Activated CD4-positive, CD25-positive, alpha-beta regulatory T cell (primary cell): ENCODE measurements around the gene MEG3.

Source experiments
- DNase-seq, 4 experiments: peaks; one replicate each; lab custom pipeline; 2025; lab: John Stamatoyannopoulos, UW

Gene MEG3

GRCh38 chr14:100864960-100865681, 39.2 kb downstream of the MEG3 start:
- DNase-seq = no peak

GRCh38 chr14:100865682-100866591, 40.0 kb downstream of the MEG3 start:
- no peak for DNase-seq

DNA sequence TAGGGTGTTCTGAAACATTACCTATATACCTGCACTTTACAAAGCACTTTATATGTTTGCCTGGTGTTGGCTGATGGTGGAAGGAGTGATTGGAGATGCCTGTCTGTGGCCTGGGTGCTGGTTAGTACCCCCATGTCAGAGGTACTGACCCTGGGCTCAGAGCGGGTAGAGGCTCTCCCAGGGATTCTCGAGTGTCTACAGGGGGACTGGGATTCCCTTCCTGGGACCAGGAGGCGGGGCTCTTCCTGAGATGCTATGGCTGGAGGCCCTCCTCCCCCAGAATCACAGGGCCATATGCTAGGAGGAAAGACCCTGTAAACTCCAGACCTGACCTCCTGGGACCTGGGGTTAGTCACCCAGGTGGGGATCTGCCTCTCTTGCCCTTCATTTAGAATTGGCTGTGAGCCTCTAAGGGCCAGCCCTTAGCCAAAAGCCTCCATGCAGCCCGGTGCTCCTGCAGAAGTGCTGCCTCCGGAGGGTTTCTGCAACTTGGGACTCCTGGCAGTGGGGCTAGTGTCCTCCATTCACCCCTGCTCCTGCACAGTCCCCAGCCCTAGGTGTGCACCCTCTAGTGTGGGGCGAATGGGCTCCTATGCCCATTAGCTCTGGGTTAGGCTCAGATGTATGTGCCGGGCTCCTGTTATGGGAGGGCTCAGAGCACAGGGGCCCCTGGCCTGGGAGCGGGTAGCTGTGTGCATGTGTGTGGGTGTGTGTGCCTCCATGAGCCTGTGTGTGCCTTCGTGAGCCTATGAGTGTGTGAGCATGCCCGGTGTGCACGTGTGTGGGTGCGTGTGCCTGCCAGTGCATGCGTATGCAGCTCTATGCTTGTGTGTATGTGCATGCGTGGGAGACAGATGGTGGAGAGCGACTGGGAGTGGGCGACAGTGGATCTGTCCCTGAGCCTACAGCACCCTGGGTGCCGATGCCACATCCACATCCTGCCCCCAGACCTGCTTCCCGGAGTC, 41.0 kb downstream of the MEG3 start:
- no peak for DNase-seq

GRCh38 chr14:100867631-100868315, 41.9 kb downstream of the MEG3 start:
- DNase-seq = no peak

GRCh38 chr14:100868621-100869370, 42.9 kb downstream of the MEG3 start:
- DNase-seq = no peak

GRCh38 chr14:100871234-100872186, 45.6 kb downstream of the MEG3 start:
- DNase-seq = no peak

DNA sequence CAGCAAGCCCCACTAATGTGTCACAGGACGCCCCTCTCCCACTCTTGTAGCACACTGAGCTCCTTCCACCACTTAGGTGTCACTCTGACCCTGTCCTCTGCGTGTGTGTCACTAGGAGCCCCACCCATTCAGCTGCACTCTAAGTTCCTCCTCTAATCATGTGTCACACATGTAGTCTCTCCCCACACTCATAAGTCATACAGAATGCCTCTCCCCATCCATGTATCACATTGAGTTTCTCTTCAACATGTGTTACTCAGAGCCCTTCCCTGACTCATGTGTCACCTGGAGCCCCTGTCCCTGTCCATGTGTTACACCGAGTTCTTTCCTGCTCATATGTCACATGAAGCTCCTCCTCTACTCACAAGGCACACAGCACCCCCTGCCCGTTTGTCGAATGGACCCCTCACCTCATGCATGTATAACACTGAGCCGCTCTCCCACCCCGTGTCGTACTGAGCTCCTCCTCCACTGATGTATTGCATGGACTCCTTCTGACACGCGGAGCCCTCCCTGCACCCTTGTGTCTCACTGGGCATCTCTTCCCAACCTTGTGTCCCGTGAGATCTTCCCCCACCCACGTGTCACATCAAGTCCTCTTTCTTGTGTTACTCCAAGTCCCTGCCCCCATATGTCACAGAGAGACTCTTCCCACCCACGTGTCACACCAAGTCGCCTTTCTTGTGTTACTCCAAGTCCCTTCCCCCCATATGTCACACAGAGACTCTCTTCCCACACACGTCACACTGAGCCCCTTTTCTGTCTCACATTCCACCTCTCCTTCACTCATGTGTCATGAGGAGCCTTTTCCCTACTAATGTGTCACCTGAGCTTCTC, 46.6 kb downstream of the MEG3 start:
- no peak for DNase-seq

DNA sequence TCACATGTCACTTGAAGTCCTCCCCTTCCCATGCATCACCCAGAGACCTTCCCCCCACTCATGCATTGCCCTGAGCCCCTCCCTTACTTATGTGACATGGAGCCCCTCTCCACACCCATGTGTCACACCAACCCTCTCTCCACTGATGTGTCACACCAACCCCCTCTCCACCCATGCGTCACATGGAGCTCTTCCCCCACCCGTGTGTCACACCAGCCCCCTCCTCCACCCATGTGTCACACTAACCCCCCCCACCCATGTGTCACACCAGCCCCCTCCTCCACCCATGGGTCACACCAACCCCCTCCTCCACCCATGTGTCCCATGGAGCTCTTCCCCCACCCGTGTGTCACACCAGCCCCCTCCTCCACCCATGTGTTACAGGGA, 47.2 kb downstream of the MEG3 start:
- DNase-seq = no peak

GRCh38 chr14:100874051-100874410, 48.1 kb downstream of the MEG3 start:
- no peak for DNase-seq

DNA sequence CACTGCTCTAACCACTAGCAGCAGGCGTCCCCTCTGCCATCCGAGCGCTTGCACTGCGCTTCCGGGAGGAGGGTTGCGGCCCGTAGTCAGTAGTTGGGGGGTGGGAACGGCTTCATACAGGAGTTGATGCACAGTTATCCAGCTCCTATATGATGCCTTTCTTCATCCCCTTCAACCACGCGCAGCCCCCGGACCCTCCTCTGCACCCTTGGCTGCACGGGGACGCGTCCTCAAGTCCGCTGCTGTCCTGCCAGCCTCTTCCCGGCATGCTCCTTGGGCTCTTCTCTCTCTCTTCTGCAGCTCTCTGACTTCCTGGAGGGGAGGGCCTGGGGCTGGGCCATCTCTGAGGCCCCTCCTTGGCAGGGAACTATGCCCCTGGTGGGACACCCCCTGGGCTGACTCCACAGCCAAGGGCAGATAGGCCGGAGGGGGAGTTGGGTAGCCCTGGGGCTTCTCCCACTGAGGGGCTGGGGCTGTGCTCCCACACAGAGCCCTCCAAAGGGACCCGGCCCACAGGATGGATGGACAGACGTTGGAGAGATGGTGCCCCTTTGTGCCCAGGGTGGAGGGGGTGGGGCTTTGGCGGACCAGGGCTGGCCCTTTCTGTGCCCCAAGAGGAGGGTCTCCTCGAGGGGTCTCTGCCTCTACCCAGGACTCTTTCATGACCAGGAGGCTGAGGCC, 48.6 kb downstream of the MEG3 start:
- no peak for DNase-seq

GRCh38 chr14:100875126-100875525, 49.2 kb downstream of the MEG3 start:
- DNase-seq = no peak

- no peak for DNase-seq
Observed at GRCh38 chr14:100875861-100876590, 50.1 kb downstream of the MEG3 start.

DNA sequence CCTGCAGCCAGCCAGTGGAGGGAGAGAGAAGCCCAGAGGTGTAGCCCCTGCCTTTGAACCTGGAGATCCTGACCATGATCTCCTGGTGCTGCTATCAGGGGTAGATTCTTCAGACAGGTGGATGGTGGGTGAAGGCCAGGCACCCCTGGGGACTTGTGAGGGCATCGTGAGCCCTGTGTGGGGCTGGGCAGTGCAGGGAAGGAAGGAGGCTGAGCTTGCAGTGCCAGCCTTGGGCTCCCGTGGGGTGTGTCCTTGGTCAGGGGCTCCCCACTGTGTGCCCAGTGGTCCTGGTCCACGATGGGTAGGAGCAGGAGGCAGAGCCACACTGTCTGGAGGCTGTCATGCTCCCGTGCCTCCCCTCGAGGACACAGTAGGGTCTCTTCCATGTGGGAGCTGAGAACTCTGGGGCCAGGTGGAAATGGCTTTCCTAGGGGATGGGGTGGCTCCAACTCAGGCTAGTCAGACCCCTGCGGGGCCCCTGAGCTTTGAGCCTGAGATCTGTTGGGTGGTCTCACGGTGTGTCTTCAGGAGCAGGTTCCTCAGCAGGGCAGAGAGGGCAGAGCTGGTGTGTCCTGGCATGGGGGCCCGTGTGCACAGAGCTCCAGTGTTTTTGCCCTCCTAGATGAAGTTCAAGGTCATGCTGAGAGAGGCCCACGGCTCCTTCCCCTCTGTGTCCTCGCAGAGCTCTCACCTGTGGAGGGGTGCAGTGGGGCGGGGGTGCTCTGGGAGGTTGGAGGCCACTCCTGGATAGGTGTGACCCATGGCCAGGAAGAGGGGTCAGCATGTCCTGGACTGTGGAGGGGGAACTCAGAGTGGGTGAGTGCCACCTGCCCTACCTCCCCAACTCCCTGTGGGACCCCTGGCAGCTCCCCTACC, 52.6 kb downstream of the MEG3 start:
- no peak for DNase-seq

DNA sequence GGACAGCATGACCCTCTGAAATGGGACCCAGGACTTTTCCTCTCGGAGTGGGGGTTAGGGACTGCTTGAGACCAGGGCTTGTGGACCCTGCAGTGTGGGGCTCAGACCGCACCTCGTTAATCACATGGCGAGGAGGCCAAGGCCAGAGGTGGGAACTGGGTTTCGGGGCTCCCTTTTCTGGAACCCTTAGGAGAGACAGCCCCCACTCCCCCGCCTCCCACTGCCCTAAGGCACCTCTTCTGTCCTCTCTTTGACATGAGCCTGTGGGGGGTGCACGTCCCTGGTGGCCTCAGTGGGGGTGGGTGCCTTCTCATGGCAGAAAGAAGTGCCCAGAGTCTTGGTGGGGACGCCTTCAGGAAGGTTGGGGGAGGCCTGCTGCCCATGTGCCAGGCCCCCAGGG, 53.3 kb downstream of the MEG3 start:
- DNase-seq = no peak

GRCh38 chr14:100879782-100880181, 53.9 kb downstream of the MEG3 start:
- no peak for DNase-seq

DNA sequence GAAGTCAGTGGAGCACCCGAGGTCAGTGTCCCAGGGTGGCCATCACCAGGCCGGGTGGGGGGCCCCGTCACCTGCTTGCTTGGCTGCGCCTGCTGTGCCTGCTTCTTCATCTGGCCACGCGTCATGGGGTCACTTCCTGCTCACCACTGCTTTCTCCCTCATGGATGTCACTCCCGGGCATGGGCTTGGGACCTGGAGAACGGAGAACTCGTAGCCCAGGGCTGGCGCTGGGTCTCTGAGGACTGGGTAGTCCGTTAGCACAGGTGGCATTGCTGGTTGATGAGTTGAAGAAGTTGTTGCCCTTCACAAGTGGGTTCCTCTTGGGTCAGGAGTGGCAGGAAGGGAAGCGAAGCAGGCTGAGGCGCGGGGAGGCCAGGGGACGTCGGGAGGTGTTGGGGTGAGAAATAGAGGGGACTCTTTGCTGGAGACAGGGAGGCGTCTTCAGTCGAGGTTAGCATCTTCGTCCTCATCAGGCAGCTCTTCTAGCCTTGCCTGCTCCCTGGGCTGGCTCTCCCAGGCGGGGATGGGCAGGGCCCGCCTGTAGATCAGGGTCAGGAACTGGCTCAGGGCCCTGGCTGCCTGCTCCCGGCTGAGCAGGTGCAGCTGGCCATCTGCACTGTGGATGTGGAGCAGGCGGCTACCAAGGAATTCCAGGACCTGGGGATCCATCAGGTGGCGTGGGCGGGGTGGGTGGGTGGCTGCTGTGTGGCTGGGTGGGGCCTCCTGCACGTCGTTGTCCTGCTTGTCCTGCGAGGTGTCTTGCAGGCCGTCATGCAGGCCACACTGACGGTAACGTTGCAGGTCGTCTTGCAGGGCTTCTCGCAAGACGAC, 54.6 kb downstream of the MEG3 start:
- no peak for DNase-seq
